ENCODE measurements around the gene FNBP1.

- TF ChIP-seq, protein P1, sequence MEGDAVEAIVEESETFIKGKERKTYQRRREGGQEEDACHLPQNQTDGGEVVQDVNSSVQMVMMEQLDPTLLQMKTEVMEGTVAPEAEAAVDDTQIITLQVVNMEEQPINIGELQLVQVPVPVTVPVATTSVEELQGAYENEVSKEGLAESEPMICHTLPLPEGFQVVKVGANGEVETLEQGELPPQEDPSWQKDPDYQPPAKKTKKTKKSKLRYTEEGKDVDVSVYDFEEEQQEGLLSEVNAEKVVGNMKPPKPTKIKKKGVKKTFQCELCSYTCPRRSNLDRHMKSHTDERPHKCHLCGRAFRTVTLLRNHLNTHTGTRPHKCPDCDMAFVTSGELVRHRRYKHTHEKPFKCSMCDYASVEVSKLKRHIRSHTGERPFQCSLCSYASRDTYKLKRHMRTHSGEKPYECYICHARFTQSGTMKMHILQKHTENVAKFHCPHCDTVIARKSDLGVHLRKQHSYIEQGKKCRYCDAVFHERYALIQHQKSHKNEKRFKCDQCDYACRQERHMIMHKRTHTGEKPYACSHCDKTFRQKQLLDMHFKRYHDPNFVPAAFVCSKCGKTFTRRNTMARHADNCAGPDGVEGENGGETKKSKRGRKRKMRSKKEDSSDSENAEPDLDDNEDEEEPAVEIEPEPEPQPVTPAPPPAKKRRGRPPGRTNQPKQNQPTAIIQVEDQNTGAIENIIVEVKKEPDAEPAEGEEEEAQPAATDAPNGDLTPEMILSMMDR (IDR thresholded peaks at IDR 0.05) = no peak
- TF ChIP-seq POLR2A (IDR thresholded peaks at IDR 0.05) = no peak
These were observed 106.8 kb downstream of the FNBP1 start for GRCh38 chr9:129936222-129936621.
